Skeletal muscle tissue (tissue), 5 donors: Measurements from ENCODE around the gene C19orf44. TPM values are rescaled to one million over a fixed set of nuclear protein-coding genes. Genes with fewer than 3 reads are reported as not detected.

ENCODE experiments used
- H3K27ac ChIP-seq: one replicate; pipeline ENCODE4 v1.7.0; 2013; ENCODE audit warnings: mild to moderate bottlenecking, low read depth, low read length, inconsistent platforms
- H3K27me3 ChIP-seq, 3 donors: one replicate each; pipeline ENCODE4 v1.7.0; 2013; ENCODE audit warnings: low read length in 3 of 3; ENCODE audit not compliant: control insufficient read depth in 3 of 3, insufficient read depth in 3 of 3
- H3K36me3 ChIP-seq, 3 donors: one replicate each; pipeline ENCODE4 v1.7.0; 2013; ENCODE audit warnings: low read length in 3 of 3; ENCODE audit not compliant: control insufficient read depth in 3 of 3, insufficient read depth in 3 of 3
- H3K4me1 ChIP-seq, 3 donors: one replicate each; pipeline ENCODE4 v1.7.0; 2013; ENCODE audit warnings: low read length in 3 of 3, mild to moderate bottlenecking in 3 of 3; ENCODE audit not compliant: control insufficient read depth in 3 of 3, insufficient read depth in 3 of 3
- H3K4me3 ChIP-seq, 3 donors: one replicate each; pipeline ENCODE4 v1.7.0; 2013; ENCODE audit warnings: low read length in 3 of 3
- H3K9ac ChIP-seq, 3 donors: one replicate each; pipeline ENCODE4 v1.7.0; 2013; ENCODE audit warnings: low read length in 3 of 3, mild to moderate bottlenecking in 3 of 3, moderate library complexity in 2 of 3, low read depth in 1 of 3
- H3K9me3 ChIP-seq, 3 donors: one replicate each; pipeline ENCODE4 v1.7.0; 2013; ENCODE audit warnings: low read length in 3 of 3; ENCODE audit not compliant: control insufficient read depth in 3 of 3
- small RNA-seq: library from RNA; depleted of rRNA; stranded (forward); fragments of <200 nt; gene quantifications from one replicate; pipeline ENCODE3, GENCODE V24; 2014
- total RNA-seq: library from RNA; depleted of rRNA; stranded (reverse); fragments of >200 nt; gene quantifications from one replicate; pipeline ENCODE4 v1.2.3, GENCODE V29; 2014
- donor health status: Osteomylitis.

The C19orf44 gene
- total RNA-seq, 1 donor from 2014 or later, result 2.6 TPM

GRCh38 chr19:16569609-16570320, 73.6 kb downstream of the C19orf44 start:
- Histone ChIP-seq H3K36me3 (peaks cover 19 to 40% (median 32%) of the 10 kb centered on the region in 3 donors), H3K4me3 (no peak overlapping the region), H3K27ac (no peak overlapping the region), H3K27me3 (no peaks in the 10 kb centered on the region), H3K4me1 (peaks cover 34 to 45% (median 41%) of the 10 kb centered on the region in 3 donors), H3K9ac (peak overlapping the region in 1 of 3 donors; percentile 25), H3K9me3 (no peaks in the 10 kb centered on the region)

Small RNA genes within 50 kb of the gene (small RNA-seq; reads per million reads assigned to genes)
- gene RN7SL146P, result not detected

Other genes with a start within 250 kb of the C19orf44 start
- gene KLF2, start 171.6 kb upstream of the C19orf44 start, total RNA-seq, result 14.1 TPM
- gene EPS15L1, start 24.4 kb upstream of the C19orf44 start, total RNA-seq, result 15.1 TPM
- gene CALR3, start 227 bp upstream of the C19orf44 start, total RNA-seq, result under 0.01 TPM
- 7.3 TPM for gene CHERP, start 46.0 kb downstream of the C19orf44 start, total RNA-seq
- 16.2 TPM for gene SLC35E1, start 76.0 kb downstream of the C19orf44 start, total RNA-seq
- gene MED26, start 131.8 kb downstream of the C19orf44 start, total RNA-seq, result 2.6 TPM
- 48.0 TPM for gene SMIM7, start 163.8 kb downstream of the C19orf44 start, total RNA-seq
- gene TMEM38A, start 164.7 kb downstream of the C19orf44 start, total RNA-seq, result 129 TPM
- gene NWD1, start 223.5 kb downstream of the C19orf44 start, total RNA-seq, result under 0.01 TPM